ENCODE measurements around the gene OPHN1. TPM values are rescaled to one million over a fixed set of nuclear protein-coding genes. Genes with fewer than 3 reads are reported as not detected.

Gene OPHN1
- total and polyA plus RNA-seq, 2 of the 13 experiments (the other 11 are each of a cell fraction or from before 2014, with no cell fraction given), result 1.6 to 1.7 TPM

DNA sequence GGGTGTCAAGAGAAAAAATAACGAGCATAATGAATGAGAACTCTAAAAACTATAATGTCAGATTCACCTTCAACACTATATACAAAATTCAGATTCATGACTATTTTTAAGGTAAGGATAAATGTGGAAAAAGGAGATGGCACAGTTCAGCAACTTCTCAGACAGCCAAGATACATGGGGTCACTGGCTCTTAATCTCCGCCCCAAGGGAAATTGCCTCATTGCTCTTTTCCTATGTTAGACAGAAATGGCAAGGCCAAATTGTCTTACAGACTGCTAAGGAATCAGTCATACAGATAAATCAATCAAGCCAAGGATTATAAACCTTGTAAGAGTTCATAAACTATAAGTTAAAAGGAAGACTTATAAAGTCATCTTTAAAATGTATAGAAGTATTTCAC lies 183.4 kb downstream of the OPHN1 start:
- no peak for ATAC-seq

More for the DNA sequence above, 183.4 kb downstream of the OPHN1 start:
- Histone ChIP-seq H3K9ac (ENCODE audit: insufficient read depth, low read depth, low read length) (no peak overlapping the region), H3K4me2 (ENCODE audit: low read depth, low read length) (no peak overlapping the region), H3K9me3 (ENCODE audit: low read length) (no peaks in the 10 kb centered on the region), H3K79me2 (ENCODE audit: insufficient read depth, low read length) (no peaks in the 10 kb centered on the region), H4K20me1 (ENCODE audit: insufficient read depth, low read length) (no peaks in the 10 kb centered on the region), H3K4me1 (ENCODE audit: insufficient read depth, low read length) (no peaks in the 10 kb centered on the region), H3K4me3 (replicated peaks in 1 of 3; ENCODE audit: insufficient read depth in 1 of 3, low read depth in 2 of 3, low read length in 3 of 3) (no peak overlapping the region), H3K36me3 (replicated peaks in 1 of 2; ENCODE audit: control insufficient read depth in 1 of 2, insufficient read depth in 2 of 2, low read length in 2 of 2) (no peaks in the 10 kb centered on the region), H2AFZ (ENCODE audit: low read length) (no peak overlapping the region), H3K27me3 (ENCODE audit: control insufficient read depth in 1 of 2, insufficient read depth in 2 of 2, low read length in 2 of 2) (no peaks in the 10 kb centered on the region), H3K27ac (ENCODE audit: extremely low read length, insufficient read depth, low read length) (no peak overlapping the region)
- 78% methylated on average over 2 of the region's 2 CpGs for WGBS (ENCODE audit: low lambda C conversion rate)
- FAIRE-seq, result no peak
- intact Hi-C loops (cut with micrococcal nuclease; ENCODE audit: unreplicated experiment), result no loop called here
- CTCF ChIA-PET (ENCODE audit: low intra/inter-chr PET ratio, low total read pairs), result no interaction called here
- in situ Hi-C loops (cut with HindIII; ENCODE audit: extremely low pct_ligation_motif_present, low pct_unique_long_range_greater_than_20kb), result no loop called here
- no peak for DNase-seq (ENCODE audit: low spot score)
- TF ChIP-seq ARID2 (CRISPR knock-in tag; IDR thresholded peaks at IDR 0.05; ENCODE audit: borderline replicate concordance), result no peak
- TF ChIP-seq FOSL2 (CRISPR knock-in tag; IDR thresholded peaks at IDR 0.05), result no peak
- TF ChIP-seq SOX6 (IDR thresholded peaks at IDR 0.05), result no peak
- no peak for TF ChIP-seq SOX6 (CRISPR knock-in tag; IDR thresholded peaks at IDR 0.05)
- TF ChIP-seq, protein P1, sequence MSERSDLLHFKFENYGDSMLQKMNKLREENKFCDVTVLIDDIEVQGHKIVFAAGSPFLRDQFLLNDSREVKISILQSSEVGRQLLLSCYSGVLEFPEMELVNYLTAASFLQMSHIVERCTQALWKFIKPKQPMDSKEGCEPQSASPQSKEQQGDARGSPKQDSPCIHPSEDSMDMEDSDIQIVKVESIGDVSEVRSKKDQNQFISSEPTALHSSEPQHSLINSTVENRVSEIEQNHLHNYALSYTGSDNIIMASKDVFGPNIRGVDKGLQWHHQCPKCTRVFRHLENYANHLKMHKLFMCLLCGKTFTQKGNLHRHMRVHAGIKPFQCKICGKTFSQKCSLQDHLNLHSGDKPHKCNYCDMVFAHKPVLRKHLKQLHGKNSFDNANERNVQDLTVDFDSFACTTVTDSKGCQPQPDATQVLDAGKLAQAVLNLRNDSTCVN (CRISPR knock-in tag; IDR thresholded peaks at IDR 0.05; ENCODE audit: borderline replicate concordance), result no peak
- TF ChIP-seq ZMYM4 (CRISPR knock-in tag; IDR thresholded peaks at IDR 0.05), result no peak
- TF ChIP-seq, protein P2, sequence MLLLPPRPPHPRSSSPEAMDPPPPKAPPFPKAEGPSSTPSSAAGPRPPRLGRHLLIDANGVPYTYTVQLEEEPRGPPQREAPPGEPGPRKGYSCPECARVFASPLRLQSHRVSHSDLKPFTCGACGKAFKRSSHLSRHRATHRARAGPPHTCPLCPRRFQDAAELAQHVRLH (CRISPR knock-in tag; IDR thresholded peaks at IDR 0.05; ENCODE audit: borderline replicate concordance, low read depth), result no peak
- TF ChIP-seq KDM3A (CRISPR knock-in tag; IDR thresholded peaks at IDR 0.05; ENCODE audit: low read depth), result no peak
- TF ChIP-seq CHCHD3 (CRISPR knock-in tag; IDR thresholded peaks at IDR 0.05), result no peak
- TF ChIP-seq, protein P3, sequence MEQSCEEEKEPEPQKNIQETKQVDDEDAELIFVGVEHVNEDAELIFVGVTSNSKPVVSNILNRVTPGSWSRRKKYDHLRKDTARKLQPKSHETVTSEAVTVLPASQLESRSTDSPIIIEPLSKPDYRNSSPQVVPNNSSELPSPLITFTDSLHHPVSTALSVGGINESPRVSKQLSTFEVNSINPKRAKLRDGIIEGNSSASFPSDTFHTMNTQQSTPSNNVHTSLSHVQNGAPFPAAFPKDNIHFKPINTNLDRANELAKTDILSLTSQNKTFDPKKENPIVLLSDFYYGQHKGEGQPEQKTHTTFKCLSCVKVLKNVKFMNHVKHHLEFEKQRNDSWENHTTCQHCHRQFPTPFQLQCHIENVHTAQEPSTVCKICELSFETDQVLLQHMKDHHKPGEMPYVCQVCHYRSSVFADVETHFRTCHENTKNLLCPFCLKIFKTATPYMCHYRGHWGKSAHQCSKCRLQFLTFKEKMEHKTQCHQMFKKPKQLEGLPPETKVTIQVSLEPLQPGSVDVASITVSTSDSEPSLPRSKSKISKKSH (CRISPR knock-in tag; IDR thresholded peaks at IDR 0.05; ENCODE audit: borderline replicate concordance), result no peak
- no peak for TF ChIP-seq ZFAT (CRISPR knock-in tag; conservative IDR thresholded peaks at IDR 0.05)
- TF ChIP-seq HMG20B (CRISPR knock-in tag; conservative IDR thresholded peaks at IDR 0.05), result no peak
- TF ChIP-seq ZNF570 (CRISPR knock-in tag; IDR thresholded peaks at IDR 0.05; ENCODE audit: borderline replicate concordance), result no peak
- no peak for TF ChIP-seq ZNF550 (CRISPR knock-in tag; IDR thresholded peaks at IDR 0.05; ENCODE audit: borderline replicate concordance)
- TF ChIP-seq ZNF7 (CRISPR knock-in tag; IDR thresholded peaks at IDR 0.05), result no peak
- no peak for TF ChIP-seq ZNF569 (CRISPR knock-in tag; IDR thresholded peaks at IDR 0.05; ENCODE audit: borderline replicate concordance)
- TF ChIP-seq ZNF552 (CRISPR knock-in tag; IDR thresholded peaks at IDR 0.05; ENCODE audit: borderline replicate concordance), result no peak
- POLR2A ChIA-PET, result no interaction called here
- no TSS peak for BruUV-seq (replicated peaks)

Measured in HepG2 (cell line).